HG02642 (cell line): Measurements from ENCODE around the gene PGAP6.
"Not testable (repeated sequence)": the region's sequence is repeated elsewhere in the genome, so short reads cannot be mapped to it uniquely, and the experiment has no call there.

ENCODE experiments used
- ATAC-seq: cut with Tn5 transposase; IDR thresholded peaks from one replicate; pipeline ENCODE4 v1.9.1; 2021; ENCODE audit warnings: mild to moderate bottlenecking; ENCODE audit not compliant: unreplicated experiment, poor library complexity

PGAP6 gene

DNA sequence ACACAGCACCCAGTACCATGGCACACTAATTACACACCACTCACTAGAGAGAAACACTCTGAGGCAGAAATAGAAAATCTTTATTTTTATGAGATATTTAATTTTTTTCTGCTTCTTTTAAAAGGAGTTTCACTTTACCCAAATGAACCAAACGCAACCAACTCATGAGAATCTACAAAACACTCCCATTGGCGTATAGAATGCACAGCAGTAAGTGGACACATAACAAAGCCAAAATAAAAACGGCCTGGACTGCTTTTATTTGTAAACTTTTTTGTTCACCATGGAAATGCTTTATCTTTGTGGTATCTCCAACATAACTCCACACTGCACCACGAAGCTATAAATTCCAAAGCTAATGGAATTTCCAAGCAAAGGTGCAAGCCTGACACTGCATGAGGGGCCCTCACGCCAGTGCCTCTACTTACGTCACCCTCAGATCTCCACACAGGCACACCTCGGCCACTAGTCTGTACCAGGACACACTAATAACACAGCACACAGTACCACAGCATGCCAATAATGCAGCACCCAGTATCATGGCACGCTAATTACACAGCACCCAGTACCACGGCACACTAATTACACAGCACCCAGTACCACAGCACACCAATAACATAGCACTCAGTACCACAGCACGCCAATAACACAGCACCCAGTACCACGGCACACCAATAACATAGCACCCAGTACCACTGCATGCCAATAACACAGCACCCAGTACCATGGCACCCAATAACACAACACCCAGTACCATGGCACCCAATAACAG is 46.7 kb downstream of the PGAP6 start:
- not testable (repeated sequence) for ATAC-seq

DNA sequence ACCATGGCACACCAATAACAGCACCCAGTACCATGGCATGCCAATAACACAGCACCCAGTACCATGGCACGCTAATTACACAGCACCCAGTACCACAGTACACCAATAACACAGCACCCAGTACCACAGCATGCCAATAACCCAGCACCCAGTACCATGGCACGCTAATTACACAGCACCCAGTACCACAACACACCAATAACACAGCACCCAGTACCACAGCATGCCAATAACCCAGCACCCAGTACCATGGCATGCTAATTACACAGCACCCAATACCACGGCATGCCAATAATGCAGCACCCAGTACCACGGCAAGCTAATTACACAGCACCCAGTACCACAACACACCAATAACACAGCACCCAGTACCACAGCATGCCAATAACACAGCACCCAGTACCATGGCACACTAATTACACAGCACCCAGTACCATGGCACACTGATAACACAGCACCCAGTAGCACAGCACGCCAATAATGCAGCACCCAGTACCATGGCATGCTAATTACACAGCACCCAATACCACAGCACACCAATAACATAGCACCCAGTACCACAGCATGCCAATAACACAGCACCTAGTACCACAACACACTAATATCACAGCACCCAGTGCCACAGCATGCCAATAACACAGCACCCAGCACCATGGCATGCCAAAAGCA is 47.5 kb downstream of the PGAP6 start:
- not testable (repeated sequence) for ATAC-seq

DNA sequence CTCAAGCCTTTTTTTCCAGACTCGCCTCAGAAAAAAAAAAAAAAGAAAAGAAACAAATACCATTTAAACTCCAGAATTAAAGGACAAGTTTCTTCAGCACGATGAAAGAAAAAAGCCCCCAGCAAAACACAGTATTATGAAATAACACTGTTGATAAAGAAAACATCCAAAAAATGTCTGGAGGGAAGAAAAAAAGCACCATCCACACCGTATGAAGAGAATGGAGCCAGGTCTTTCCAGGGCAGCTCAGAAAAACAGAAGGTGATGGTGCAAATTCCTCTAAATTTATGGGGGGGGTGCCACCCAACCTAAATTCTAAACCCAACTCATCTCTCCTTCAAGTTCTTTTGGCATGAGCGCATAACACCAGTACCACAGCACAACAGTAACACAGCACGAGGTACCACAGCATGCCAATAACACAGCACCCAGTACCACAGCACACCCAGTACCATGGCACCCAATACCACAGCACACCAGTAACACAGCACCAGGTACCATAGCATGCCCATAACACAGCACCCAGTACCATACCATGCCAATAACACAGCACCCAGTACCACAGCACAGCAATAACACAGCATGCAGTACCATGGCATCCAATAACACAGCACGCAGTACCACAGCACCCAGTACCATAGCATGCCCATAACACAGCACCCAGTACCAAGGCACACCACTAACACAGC is 48.2 kb downstream of the PGAP6 start:
- ATAC-seq: no peak

GRCh38 chr16:331181-331814 is 50.5 kb downstream of the PGAP6 start:
- ATAC-seq: not testable (repeated sequence)

GRCh38 chr16:330741-331140 is 51.0 kb downstream of the PGAP6 start:
- no peak for ATAC-seq

- no peak for ATAC-seq
Observed at GRCh38 chr16:325375-326145, 56.2 kb downstream of the PGAP6 start.

- no peak for ATAC-seq
Observed at GRCh38 chr16:324451-325334, 57.1 kb downstream of the PGAP6 start.

GRCh38 chr16:324201-324450 is 57.7 kb downstream of the PGAP6 start:
- no peak for ATAC-seq

- no peak for ATAC-seq
Observed at GRCh38 chr16:322476-323143, 59.2 kb downstream of the PGAP6 start.

DNA sequence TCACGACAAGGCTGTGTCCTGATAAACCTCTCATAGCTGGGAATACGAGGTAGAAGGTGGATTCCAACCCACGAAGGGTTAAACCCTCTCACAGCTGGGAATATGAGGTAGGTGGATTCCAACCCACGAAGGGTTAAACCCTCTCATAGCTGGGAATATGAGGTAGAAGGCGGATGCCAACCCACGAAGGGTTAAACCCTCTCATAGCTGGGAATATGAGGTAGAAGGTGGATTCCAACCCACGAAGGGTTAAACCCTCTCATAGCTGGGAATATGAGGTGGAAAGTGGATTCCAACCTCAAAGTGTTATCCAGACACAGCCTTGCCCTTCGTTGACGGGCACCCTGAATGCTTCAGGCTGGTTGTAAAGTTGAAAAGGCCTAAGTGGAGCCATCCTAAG is 60.2 kb downstream of the PGAP6 start:
- ATAC-seq: no peak
